ENCODE data around the gene SLC39A11.

- TF ChIP-seq CTCF (conservative IDR thresholded peaks at IDR 0.05) (no peak), EZH2 (IDR thresholded peaks at IDR 0.05; ENCODE audit: low read depth) (no peak)
Measured at GRCh38 chr17:73130977-73131376, 38.5 kb upstream of the SLC39A11 start.

Measured in PC-9 (cell line).